Putamen (tissue), 1 donor: ENCODE data around the gene APOBEC3A.

Source experiments
- DNase-seq: peaks from one replicate; pipeline ENCODE4 v3.0.0-alpha.2; 2016; ENCODE audit warnings: low spot score

Gene APOBEC3A

DNA sequence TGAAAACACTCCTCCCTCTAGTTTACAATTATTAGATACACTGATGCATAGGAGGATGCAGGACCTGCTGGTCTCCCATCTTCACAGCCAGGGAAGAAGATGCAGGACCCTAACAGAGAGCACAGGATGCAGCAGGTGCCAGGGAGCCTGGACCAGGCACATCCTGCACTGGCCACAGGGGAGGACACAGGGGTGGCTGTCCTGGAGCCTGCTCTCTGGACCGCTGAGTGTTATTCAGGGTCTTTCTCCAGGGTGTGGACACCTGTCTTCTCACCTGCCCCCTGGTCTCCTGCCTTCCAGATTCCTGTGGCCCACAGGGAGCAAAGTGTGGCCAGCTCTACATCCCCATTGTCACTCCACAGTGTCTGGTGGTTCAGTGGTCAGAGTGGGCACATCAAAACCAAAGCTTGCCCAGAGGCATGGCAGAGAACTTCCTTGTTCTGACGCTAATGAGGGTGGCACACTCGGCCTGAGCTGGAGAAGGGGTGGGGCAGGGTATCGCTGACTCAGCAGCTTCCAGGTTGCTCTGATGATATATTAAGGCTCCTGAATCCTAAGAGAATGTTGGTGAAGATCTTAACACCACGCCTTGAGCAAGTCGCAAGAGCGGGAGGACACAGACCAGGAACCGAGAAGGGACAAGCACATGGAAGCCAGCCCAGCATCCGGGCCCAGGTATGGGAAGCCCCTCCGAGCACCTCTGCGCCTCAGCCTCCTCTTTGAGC, at the start of gene APOBEC3A:
APOBEC3A (plus strand) TSS at position 564 of the 725 bp plus-strand sequence; CDS start at position 647, 83 bp downstream.
- DNase-seq = no peak

- DNase-seq = no peak
Observed at GRCh38 chr22:38907767-38908166, 49.6 kb upstream of the APOBEC3A start.

DNA sequence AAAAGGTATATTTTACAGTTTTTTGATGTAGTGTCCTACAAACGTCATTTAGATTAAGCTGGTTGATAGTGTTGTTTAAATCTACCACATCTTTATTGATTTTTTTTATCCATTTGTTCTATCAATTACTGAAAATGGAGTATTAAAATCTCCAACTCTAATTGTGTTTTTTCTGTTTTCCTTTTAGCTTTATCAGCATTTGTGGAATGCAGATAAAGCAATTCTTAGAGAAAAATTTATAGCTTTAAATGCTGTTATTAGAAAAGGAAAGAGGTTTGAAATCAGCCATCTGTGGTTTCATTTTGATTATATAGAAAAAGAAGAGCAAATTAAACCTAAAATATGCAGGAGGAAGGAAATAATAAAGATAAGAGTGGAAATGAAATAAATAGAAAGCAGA, 46.0 kb upstream of the APOBEC3A start:
- DNase-seq = no peak

DNA sequence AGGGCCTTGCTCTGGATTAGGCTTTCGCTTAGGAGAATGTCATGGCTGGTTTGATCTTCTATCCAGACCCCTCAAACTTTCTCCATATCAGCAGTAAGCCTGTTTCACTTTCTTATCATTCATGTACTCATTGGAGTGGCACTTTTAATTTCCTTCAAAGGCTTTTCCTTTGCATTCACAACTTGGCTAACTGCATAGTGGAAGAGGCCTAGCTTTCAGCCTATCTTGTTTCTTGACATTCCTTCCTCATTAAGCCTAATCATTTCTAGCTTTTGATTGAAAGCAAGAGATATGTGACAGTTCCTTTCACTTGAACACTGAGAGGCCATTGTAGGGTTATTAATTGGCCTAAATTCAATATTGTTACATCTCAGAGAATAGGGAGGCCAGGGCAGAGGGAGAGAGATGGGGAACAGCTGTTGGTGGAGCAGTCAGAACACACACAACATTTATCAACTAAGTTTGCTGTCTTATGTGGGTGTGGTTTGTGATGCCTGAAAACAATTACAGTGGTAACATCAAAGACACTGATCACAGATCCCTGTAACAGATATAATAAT, 37.7 kb upstream of the APOBEC3A start:
- no peak for DNase-seq

DNA sequence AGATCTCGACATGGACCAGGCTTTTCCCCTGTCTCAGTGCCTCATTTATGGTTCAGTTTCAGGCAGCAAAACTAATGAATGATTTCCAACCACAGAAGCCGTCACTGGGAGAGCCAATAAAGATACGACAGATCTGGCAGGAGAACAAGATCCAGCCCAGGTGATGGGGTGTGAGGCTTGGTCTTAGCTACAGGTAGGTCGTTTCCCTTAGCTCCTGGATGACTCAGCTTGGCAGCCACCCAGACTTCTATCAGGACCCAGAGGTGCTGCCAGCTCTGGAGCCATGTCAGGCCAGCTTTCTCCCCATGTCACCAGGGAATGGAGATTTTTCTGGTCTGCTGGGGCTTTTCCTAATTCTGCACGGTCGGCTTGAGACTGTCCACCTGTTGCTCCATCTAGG, 36.3 kb upstream of the APOBEC3A start:
- no peak for DNase-seq

DNA sequence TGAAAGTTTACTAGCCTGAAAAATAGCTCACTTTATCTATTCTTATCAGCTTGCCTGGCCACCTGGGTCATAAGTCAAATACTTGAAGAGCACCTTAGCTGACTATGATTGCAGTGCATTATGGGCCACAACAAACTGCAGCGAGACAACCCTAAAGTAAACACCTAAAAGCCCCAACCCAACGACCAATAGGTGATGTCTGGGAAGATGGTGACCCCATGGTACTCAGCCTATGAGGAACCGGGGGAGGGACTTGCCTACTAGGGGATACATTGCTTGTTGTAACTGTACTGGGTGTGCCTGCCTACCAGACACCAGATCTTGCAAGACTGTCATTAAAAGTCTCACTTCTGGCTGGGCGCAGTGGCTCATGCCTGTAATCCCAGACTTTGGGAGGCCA, 35.6 kb upstream of the APOBEC3A start:
- no peak for DNase-seq

GRCh38 chr22:38923463-38924346, 33.7 kb upstream of the APOBEC3A start:
- DNase-seq = peak; percentile 91

GRCh38 chr22:38924347-38924952, 33.0 kb upstream of the APOBEC3A start:
- DNase-seq = peak; percentile 32

DNA sequence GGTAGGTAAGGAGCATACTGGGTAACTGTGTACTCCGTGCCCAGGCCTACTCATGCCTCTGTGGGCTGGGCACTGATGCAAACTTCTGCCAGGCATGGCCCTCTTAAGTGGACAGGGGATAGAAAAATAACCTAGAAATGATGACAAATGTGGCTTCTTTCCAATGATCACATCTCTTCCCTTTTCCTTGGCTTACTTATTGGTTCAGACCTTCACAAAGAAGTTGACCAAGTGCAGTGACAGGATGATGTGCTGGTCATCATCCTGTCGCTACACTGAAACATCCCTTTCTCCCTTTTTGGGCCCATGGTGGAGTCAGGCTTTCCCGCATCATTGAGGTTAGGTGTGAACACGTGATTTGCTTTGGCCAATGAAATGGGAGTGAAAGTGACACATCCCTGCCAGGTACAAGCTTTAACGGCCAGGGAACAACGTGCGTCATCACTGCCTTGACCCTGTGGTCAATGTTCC, 31.8 kb upstream of the APOBEC3A start:
- no peak for DNase-seq

DNA sequence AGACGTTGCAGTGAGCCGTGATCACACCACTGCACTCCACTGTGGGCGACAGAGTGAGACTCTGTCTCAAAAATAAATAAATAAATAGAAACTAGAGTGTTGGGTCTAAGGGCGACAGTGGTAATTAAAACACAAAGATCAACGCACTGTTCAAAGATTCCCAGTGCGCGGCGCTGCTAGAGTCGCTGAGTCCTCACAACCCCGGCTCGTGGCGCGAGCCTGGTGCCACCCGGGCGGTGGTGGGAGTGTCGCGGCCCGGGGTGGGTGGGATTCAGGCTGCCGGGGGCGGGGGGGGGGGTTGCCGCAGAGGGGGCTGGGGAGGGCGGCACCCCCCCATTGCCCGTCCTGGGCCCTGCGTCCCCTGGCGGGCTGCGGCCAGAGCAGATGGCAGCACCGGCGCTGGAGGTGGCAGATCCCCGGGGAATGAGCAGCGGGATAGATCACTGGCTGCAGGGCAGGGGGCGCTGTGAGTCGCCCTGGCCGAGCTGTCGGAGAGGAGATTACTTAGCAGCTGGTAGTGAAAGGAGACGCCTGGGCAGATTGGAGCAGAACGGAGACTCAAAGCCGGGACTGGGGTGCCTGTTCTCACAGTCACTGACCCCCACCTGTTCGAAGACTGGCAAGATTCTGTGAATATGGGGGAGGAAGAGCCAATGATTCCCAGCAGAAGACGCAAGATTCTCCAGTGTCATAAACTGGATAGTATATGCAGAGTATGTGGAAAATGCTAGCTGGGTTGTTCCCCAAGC, 30.2 kb upstream of the APOBEC3A start:
- peak; percentile 74 for DNase-seq

DNA sequence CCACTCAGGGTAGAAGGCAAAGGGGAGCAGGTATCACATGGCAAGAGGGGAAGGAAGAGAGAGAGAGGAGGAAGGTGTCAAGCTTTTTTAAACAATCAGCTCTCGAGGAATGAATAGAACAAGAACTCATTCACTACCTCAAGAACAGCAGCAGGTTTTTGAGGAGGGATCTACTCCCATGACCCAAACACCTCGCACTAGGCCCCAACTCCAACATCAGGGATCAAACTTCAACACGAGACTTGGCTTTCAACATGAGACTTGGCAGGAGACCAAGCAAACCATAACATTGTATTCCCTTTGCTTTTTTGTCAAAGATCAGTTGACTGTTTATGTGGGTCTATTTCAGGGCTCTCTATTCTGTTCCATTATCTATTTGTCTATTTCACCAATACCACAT, 26.9 kb upstream of the APOBEC3A start:
- DNase-seq = no peak

DNA sequence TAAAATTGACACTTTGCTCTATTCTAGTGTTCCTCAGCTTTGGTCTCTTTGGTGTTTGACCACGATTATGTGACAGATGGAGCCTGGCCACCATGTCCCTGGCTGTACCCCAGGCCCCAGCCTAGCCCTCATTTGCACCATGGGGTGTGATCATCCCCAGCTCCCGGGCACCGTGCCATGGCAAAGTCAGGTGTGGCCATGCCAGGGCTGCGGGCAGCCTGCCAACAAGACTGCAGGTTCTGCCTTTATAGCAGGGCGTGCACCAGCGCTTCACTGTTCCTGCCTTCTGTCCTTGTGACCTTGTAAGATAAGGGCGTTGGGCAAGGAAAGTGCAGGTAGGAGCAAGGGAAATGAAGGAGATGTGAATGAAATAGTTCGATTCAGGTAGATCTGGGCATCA, 22.4 kb upstream of the APOBEC3A start:
- no peak for DNase-seq

DNA sequence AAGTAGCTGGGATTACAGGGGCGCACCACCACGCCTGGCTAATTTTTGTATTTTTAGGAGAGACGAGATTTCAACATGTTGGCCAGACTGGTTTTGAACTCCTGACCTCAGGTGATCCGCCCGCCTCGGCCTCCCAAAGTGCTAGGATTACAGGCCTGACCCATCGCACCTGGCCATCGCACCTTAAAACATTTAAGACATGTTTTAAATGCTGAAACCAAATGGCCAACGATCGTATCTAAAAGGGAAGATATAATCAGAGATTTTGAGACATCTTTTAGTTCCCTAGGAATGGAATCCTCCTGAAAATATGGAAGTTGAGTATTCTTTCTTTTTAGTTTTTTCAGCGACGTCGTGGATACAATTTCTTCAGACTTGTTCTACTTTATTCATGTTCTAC, 21.8 kb upstream of the APOBEC3A start:
- DNase-seq = no peak

DNA sequence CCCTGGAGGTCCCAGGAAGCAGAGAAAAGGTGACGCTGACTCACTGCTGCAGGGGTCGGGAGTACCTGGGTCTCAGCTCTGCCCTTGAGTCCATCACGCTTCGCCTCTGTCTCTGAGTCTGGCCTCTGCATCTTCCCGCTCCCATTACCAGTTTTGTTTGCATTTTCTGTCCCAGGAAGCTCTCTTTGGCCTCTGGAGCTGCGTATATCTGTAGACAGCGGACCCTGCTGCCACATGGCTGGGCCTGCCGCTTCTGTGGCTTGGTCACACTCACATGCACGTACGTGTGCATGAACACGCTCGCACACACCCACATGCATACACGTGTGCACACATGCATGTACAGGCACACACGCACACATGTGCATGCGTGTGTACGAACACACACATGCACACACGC, 20.8 kb upstream of the APOBEC3A start:
- no peak for DNase-seq

- no peak for DNase-seq
Observed at GRCh38 chr22:38937036-38937435, 20.4 kb upstream of the APOBEC3A start.

DNA sequence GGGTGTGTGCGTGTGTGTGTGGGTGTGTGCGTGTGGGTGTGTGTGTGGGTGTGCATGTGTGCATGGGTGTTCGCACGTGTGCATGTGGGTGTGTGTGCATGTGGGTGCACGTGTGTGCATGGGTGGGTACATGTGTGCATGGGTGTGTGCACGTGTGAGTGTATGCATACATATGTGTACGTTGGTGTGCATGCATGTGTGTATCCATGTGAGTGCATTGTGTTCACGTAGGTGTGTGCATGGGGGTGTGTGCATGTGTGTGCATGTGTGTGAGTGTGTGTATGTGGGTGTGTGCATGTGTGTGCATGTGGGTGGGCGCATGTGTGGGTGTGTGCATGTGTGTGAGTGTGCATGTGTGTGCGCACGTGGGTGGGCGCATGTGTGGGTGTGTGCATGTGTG, 19.9 kb upstream of the APOBEC3A start:
- no peak for DNase-seq

GRCh38 chr22:38938221-38938620, 19.2 kb upstream of the APOBEC3A start:
- DNase-seq = no peak

DNA sequence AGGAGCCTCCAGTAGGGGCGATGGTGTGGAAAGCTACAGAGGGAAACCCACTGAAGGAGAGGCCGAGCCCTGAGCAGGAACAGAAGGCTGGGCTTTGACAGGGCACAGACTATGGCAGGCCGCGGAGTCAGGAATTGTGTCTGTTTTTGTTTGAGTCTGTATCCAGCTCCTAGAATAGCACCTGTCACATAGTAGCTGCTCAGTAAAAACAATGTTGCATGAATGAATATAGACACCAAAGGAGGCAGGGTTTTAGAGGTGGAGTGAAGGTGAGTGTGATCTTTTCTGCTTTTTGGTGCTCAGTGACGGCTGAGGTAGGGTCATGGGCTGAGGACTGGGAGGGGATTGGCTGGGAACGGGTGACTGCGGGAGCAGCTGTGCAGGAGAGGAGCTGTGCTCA, 18.5 kb upstream of the APOBEC3A start:
- no peak for DNase-seq

- no peak for DNase-seq
Observed at GRCh38 chr22:38940811-38941384, 16.5 kb upstream of the APOBEC3A start.

DNA sequence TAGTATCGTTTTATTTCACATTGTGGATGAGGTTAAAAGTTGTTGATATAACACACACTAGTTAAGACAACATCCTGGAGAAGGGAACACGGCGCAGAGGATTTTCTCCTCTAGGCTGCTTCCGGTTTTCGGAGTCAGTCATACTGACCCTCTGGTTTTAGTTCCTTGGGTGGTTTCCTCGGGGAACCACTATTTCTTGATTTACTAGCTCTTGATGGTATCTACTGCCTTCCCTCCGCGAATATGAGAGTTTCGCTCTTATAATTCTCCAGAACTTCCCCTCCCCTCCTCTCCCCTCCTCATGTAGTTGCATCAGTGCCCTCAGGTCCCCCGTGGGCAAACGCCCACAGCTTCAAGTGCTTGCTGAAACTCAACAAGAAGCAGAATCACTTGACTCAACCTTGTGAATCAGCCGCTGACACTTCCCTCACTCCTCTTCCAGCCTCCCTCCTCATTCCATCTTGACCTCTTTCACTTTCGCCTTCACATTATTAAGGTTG, 15.9 kb upstream of the APOBEC3A start:
- no peak for DNase-seq

DNA sequence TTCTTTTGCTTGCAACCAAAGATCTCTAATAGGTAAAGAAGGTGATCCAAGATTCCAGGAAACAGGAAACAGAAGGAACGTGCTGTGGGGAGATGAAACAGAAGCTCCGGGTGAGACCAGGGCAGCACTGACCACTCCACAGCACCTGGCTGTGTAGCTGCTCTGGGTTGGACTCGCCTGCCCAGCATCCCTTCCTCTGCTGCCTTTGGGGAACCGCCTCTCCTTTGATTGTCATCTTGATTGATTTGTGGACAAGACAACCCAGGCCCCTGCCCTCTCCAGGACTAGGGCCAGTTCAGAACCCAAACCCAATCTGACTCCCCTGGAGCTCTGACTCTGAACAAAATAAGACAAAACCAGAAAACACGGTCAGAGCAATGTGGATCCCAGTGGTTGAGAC, 14.7 kb upstream of the APOBEC3A start:
- DNase-seq = no peak
